TTC549 (cell line): ENCODE measurements around the gene RAB7A.
"Not testable (repeated sequence)": the region's sequence is repeated elsewhere in the genome, so short reads cannot be mapped to it uniquely, and the experiment has no call there.

Source experiments
- FAIRE-seq: peaks from 2 replicates; lab custom pipeline; 2012; peaks lifted over from hg19 to GRCh38; lab: Jason Lieb, UNC

RAB7A gene

GRCh38 chr3:128823631-128824030 is 97.6 kb downstream of the RAB7A start:
- FAIRE-seq: no peak

- no peak for FAIRE-seq
Observed at GRCh38 chr3:128824132-128824850, 98.3 kb downstream of the RAB7A start.

GRCh38 chr3:128825117-128825725 is 99.2 kb downstream of the RAB7A start:
- FAIRE-seq: no peak

- FAIRE-seq: not testable (repeated sequence)
Observed at GRCh38 chr3:128829087-128829486, 103.1 kb downstream of the RAB7A start.

- not testable (repeated sequence) for FAIRE-seq
Observed at GRCh38 chr3:128829925-128830625, 104.1 kb downstream of the RAB7A start.

GRCh38 chr3:128830762-128831161 is 104.8 kb downstream of the RAB7A start:
- not testable (repeated sequence) for FAIRE-seq

- FAIRE-seq: not testable (repeated sequence)
Observed at GRCh38 chr3:128832979-128833378, 107.0 kb downstream of the RAB7A start.

GRCh38 chr3:128835096-128835495 is 109.1 kb downstream of the RAB7A start:
- no peak for FAIRE-seq

- no peak for FAIRE-seq
Observed at GRCh38 chr3:128841926-128842920, 116.2 kb downstream of the RAB7A start.

- no peak for FAIRE-seq
Observed at GRCh38 chr3:128844502-128844901, 118.5 kb downstream of the RAB7A start.

- FAIRE-seq: no peak
Observed at GRCh38 chr3:128845119-128845777, 119.3 kb downstream of the RAB7A start.

GRCh38 chr3:128845778-128846485 is 119.9 kb downstream of the RAB7A start:
- no peak for FAIRE-seq

- FAIRE-seq: no peak
Observed at GRCh38 chr3:128846486-128846891, 120.5 kb downstream of the RAB7A start.

GRCh38 chr3:128847666-128848370 is 121.8 kb downstream of the RAB7A start:
- no peak for FAIRE-seq

- FAIRE-seq: no peak
Observed at GRCh38 chr3:128848936-128849335, 123.0 kb downstream of the RAB7A start.

- FAIRE-seq: no peak
Observed at GRCh38 chr3:128849911-128850455, 124.0 kb downstream of the RAB7A start.

- no peak for FAIRE-seq
Observed at GRCh38 chr3:128850544-128850943, 124.6 kb downstream of the RAB7A start.

GRCh38 chr3:128851601-128852000 is 125.6 kb downstream of the RAB7A start:
- no peak for FAIRE-seq

- FAIRE-seq: no peak
Observed at GRCh38 chr3:128853826-128854225, 127.8 kb downstream of the RAB7A start.

- FAIRE-seq: no peak
Observed at GRCh38 chr3:128854475-128854874, 128.5 kb downstream of the RAB7A start.
